ENCODE data around the gene SAT2.

The SAT2 gene

GRCh38 chr17:7667656-7668406, 40.2 kb upstream of the SAT2 start:
- Histone ChIP-seq H3K4me3 (ENCODE audit: low read depth, low read length) (no peak overlapping the region), H3K36me3 (peaks cover 5% of the 10 kb centered on the region), H3K27me3 (no peaks in the 10 kb centered on the region), H3K9me3 (no peaks in the 10 kb centered on the region), H3K4me1 (no peaks in the 10 kb centered on the region)
- no peak for DNase-seq
- TF ChIP-seq, protein P1, sequence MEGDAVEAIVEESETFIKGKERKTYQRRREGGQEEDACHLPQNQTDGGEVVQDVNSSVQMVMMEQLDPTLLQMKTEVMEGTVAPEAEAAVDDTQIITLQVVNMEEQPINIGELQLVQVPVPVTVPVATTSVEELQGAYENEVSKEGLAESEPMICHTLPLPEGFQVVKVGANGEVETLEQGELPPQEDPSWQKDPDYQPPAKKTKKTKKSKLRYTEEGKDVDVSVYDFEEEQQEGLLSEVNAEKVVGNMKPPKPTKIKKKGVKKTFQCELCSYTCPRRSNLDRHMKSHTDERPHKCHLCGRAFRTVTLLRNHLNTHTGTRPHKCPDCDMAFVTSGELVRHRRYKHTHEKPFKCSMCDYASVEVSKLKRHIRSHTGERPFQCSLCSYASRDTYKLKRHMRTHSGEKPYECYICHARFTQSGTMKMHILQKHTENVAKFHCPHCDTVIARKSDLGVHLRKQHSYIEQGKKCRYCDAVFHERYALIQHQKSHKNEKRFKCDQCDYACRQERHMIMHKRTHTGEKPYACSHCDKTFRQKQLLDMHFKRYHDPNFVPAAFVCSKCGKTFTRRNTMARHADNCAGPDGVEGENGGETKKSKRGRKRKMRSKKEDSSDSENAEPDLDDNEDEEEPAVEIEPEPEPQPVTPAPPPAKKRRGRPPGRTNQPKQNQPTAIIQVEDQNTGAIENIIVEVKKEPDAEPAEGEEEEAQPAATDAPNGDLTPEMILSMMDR (IDR thresholded peaks at IDR 0.05; ENCODE audit: low read depth, low read length), result no peak

DNA sequence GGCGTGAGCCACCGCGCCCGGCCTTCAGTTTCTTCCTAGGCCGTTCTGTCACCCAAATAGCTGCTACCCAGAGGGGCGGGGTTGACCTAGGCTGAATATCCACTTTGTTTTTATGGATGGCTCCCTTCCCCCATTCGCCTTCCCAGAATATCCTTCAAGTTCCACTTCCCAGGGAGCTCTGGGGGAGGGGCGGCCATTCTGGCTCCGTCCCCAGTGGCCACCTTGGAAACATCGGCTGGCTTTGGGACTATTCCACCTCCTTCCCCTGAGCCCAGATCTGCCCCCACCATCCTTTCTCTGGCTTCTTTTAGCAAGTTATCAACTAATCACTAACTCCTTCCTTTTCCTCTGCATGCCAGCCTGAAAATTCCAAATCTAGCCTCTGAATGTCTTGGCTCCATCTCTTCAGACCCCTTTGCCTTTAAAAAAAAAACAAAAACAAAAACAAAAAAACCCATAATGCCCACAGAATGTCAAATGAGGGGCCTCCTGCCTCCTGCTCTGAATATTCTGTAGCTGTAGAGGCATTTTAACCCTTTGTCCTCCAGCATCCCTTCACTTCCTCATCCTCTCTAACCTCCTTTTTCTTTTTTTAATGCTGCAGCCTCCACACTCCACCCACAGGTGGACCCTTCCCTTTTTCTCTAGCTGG, 29.5 kb upstream of the SAT2 start:
- Histone ChIP-seq H3K9me3 (no peaks in the 10 kb centered on the region), H3K4me3 (ENCODE audit: low read depth, low read length) (no peak overlapping the region), H3K36me3 (no peaks in the 10 kb centered on the region), H3K4me1 (no peaks in the 10 kb centered on the region), H3K27me3 (peaks cover 5% of the 10 kb centered on the region; the same call in 1 of the 2 replicates)
- DNase-seq, result no peak
- TF ChIP-seq, protein P1 (IDR thresholded peaks at IDR 0.05; ENCODE audit: low read depth, low read length), result no peak

DNA sequence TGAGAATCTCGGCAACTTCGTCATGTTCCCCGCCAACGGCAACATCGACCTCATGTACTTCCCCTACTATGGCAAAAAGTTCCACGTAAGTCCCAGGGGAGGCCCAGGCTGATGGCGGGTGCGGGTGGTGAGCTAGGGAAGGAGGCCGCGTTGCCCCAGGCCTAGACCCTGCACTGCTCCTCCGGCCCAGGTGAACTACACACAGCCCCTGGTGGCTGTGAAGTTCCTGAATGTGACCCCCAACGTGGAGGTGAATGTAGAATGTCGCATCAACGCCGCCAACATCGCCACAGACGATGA, 27.9 kb upstream of the SAT2 start:
- Histone ChIP-seq H3K27me3 (peaks cover 17% of the 10 kb centered on the region), H3K36me3 (no peaks in the 10 kb centered on the region), H3K9me3 (no peaks in the 10 kb centered on the region), H3K4me1 (no peaks in the 10 kb centered on the region), H3K4me3 (ENCODE audit: low read depth, low read length) (no peak overlapping the region)
- TF ChIP-seq, protein P1 (IDR thresholded peaks at IDR 0.05; ENCODE audit: low read depth, low read length), result no peak
- DNase-seq, result no peak

DNA sequence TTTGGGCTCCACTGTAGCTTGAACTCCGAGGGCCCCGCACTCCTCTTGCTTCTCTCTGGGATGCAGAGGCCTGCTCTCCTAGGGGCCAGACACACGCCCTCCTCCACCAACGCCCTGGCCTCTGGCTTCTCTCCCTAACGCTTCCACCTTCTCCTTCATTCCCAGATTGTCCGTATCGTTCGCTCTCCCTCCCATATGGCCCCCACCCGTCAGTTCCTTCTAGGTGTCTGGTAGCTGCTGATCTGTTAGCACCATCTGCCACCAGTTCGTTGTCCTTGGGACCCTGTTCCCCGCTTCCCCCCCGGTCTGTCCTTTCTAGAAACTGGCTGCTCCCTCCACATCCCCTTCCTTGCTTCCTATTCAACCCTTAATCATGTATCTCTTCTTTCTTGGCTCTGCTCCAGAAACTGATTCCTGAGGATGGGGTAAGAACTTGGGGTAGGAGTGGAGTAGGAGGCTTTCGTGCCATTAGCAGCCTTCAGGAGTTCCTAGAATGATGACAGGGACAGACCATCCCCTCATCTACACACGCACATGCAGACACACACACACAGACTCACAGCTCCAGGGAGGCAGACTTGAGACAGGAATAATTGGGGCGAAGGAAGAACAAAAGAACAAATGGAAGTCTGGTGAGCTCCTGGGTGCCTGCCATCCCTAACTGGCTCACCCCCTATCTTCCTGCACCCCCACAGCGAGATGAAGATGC, 27.4 kb upstream of the SAT2 start:
- H3K4me3 ChIP-seq (ENCODE audit: low read depth, low read length), result no peak overlapping the region
- no peaks in the 10 kb centered on the region for H3K4me1 ChIP-seq
- TF ChIP-seq, protein P1 (IDR thresholded peaks at IDR 0.05; ENCODE audit: low read depth, low read length), result no peak
- no peaks in the 10 kb centered on the region for H3K36me3 ChIP-seq
- H3K27me3 ChIP-seq, result peaks cover 17% of the 10 kb centered on the region
- H3K9me3 ChIP-seq, result no peaks in the 10 kb centered on the region
- DNase-seq, result no peak

- Histone ChIP-seq H3K36me3 (no peaks in the 10 kb centered on the region), H3K4me3 (ENCODE audit: low read depth, low read length) (no peak overlapping the region), H3K27me3 (peaks cover 17% of the 10 kb centered on the region), H3K9me3 (no peaks in the 10 kb centered on the region), H3K4me1 (no peaks in the 10 kb centered on the region)
- no peak for DNase-seq
- TF ChIP-seq, protein P1 (IDR thresholded peaks at IDR 0.05; ENCODE audit: low read depth, low read length), result no peak
Observed at GRCh38 chr17:7652388-7653356, 25.1 kb upstream of the SAT2 start.
